Measurements from ENCODE around the gene C1orf21. TPM values are rescaled to one million over a fixed set of nuclear protein-coding genes. Genes with fewer than 3 reads are reported as not detected.

C1orf21 gene
- total and polyA plus RNA-seq, 2 of the 4 experiments (the other 2 are of a cell fraction), result 6.4 to 9.9 TPM

GRCh38 chr1:184590163-184590750 lies 203.4 kb downstream of the C1orf21 start:
- no TSS peak for BruUV-seq (replicated peaks)
- ChIA-PET CTCF (no interaction called here), POLR2A (ENCODE audit: unreplicated experiment) (no interaction called here)
- no peak overlapping the region for H3K4ac ChIP-seq (ENCODE audit: low read depth, low read length)
- TF ChIP-seq ELK1 (IDR thresholded peaks at IDR 0.05; ENCODE audit: borderline replicate concordance, low read depth, low read length) (no peak), RFX5 (IDR thresholded peaks at IDR 0.05; ENCODE audit: low read depth, low read length) (no peak), RAD21 (IDR thresholded peaks at IDR 0.05; ENCODE audit: low read length) (no peak), NFE2L2 (IDR thresholded peaks at IDR 0.05; ENCODE audit: low read depth, low read length) (no peak), CEBPB (IDR thresholded peaks at IDR 0.05; ENCODE audit: low read depth, low read length) (no peak), SMC3 (IDR thresholded peaks at IDR 0.05; ENCODE audit: low read depth, low read length) (no peak), RCOR1 (IDR thresholded peaks at IDR 0.05; ENCODE audit: insufficient replicate concordance, low read length) (no peak), BHLHE40 (IDR thresholded peaks at IDR 0.05; ENCODE audit: low read depth, low read length) (no peak), CHD1 (IDR thresholded peaks at IDR 0.05; ENCODE audit: low read depth, low read length) (no peak), MXI1 (IDR thresholded peaks at IDR 0.05; ENCODE audit: borderline replicate concordance, low read depth, low read length) (no peak), MAFK (IDR thresholded peaks at IDR 0.05; ENCODE audit: low read depth, low read length) (no peak), FOS (IDR thresholded peaks at IDR 0.05; ENCODE audit: low read depth, low read length) (no peak), POLR2A (IDR thresholded peaks at IDR 0.05; ENCODE audit: low read depth, low read length) (no peak), USF2 (IDR thresholded peaks at IDR 0.05; ENCODE audit: low read depth, low read length) (no peak), CTCF (conservative IDR thresholded peaks at IDR 0.05; ENCODE audit: low read depth, low read length) (no peak), MAZ (IDR thresholded peaks at IDR 0.05; ENCODE audit: borderline replicate concordance, low read depth, low read length) (no peak)
- no peak overlapping the region for H3K27ac ChIP-seq (ENCODE audit: insufficient read depth, low read length)
- no peak overlapping the region for H4K91ac ChIP-seq (ENCODE audit: insufficient read depth, low read depth, low read length)
- H3K4me1 ChIP-seq (ENCODE audit: control insufficient read depth, insufficient read depth, low read length), result peaks cover 4% of the 10 kb centered on the region
- no peaks in the 10 kb centered on the region for H4K20me1 ChIP-seq (ENCODE audit: insufficient read depth, low read length)
- no peak overlapping the region for H2BK5ac ChIP-seq (ENCODE audit: low read depth, low read length, poor library complexity, severe bottlenecking)
- H4K5ac ChIP-seq (ENCODE audit: low read depth, low read length), result no peak overlapping the region
- in situ Hi-C loops (cut with MboI; ENCODE audit: low sequenced_read_pairs) (no loop called here), dilution Hi-C loops (cut with HindIII; ENCODE audit: low sequenced_read_pairs, unreplicated experiment) (no loop called here), intact Hi-C loops (cut with micrococcal nuclease) (no loop called here)
- ATAC-seq (ENCODE audit: low read depth) (no peak), DNase-seq (no peak)
- H3K23ac ChIP-seq (ENCODE audit: low read depth, low read length), result no peak overlapping the region
- no peak overlapping the region for H3K4me3 ChIP-seq (ENCODE audit: insufficient read depth, low read depth, low read length)
- H2BK15ac ChIP-seq (ENCODE audit: low read depth, low read length), result no peak overlapping the region
- H3K79me1 ChIP-seq (ENCODE audit: low read depth in 1 of 2, low read length in 2 of 2), result peaks cover 0 to 3% of the 10 kb centered on the region in 2 experiments; a peak in 1 of 4 replicates
- no peak overlapping the region for H3K9ac ChIP-seq (ENCODE audit: low read depth, low read length)
- H2AK9ac ChIP-seq (replicated peaks; ENCODE audit: low read depth, low read length, poor library complexity), result no peak overlapping the region
- no peak overlapping the region for H2BK20ac ChIP-seq (ENCODE audit: low read depth, low read length)
- no peak overlapping the region for H3K4me2 ChIP-seq (ENCODE audit: low read depth, low read length)
- H3K56ac ChIP-seq (ENCODE audit: extremely low read depth, insufficient read depth, low read length), result no peak overlapping the region
- WGBS, 2 experiments (ENCODE audit: extremely low coverage in 2 of 2, insufficient read length in 1 of 2), result 100% methylated on average over 1 of the region's 5 CpGs; no CpG with 5 or more reads in 1 of the 2 experiments
- H2AFZ ChIP-seq (replicated peaks; ENCODE audit: low read length, poor library complexity), result no peak overlapping the region
- H3K9me1 ChIP-seq (ENCODE audit: insufficient read depth, low read length), result 0 out of 2 replicates have a peak, but pooled peaks cover 3% of the 10 kb centered on the region
- no peak overlapping the region; the same call in 1 of the 2 replicates for H3K18ac ChIP-seq (ENCODE audit: low read depth, low read length)
- no peak overlapping the region for H4K8ac ChIP-seq (ENCODE audit: low read depth in 2 of 2, low read length in 2 of 2)
- H3K9me3 ChIP-seq (ENCODE audit: control insufficient read depth, insufficient read depth, low read length), result no peaks in the 10 kb centered on the region
- no peak overlapping the region for H2BK120ac ChIP-seq (ENCODE audit: low read depth, low read length)
- no peak overlapping the region for H2AK5ac ChIP-seq (ENCODE audit: low read depth, low read length)
- H3K36me3 ChIP-seq (ENCODE audit: control insufficient read depth, insufficient read depth, low read length), result no peaks in the 10 kb centered on the region
- no peak overlapping the region for H3K14ac ChIP-seq (replicated peaks; ENCODE audit: low read depth, low read length)
- H3K27me3 ChIP-seq (ENCODE audit: control insufficient read depth, insufficient read depth, low read length), result no peaks in the 10 kb centered on the region
